NCI-H2081 treated with DMSO at 0.1 percent for 48 hours (cell line): ENCODE data around the gene UGT3A1.

ENCODE experiments used
- DNase-seq: peaks from one replicate; lab custom pipeline; 2025; lab: John Stamatoyannopoulos, UW

Gene UGT3A1

GRCh38 chr5:35904443-35905132, 86.6 kb downstream of the UGT3A1 start:
- DNase-seq = no peak

GRCh38 chr5:35903631-35904203, 87.5 kb downstream of the UGT3A1 start:
- no peak for DNase-seq

GRCh38 chr5:35902046-35902672, 89.0 kb downstream of the UGT3A1 start:
- no peak for DNase-seq
